ENCODE measurements around the gene BOC.

BOC gene

GRCh38 chr3:113277941-113278598 lies 66.7 kb downstream of the BOC start:
- Mint-ChIP-seq H3K27me3 (no peaks in the 10 kb centered on the region), H3K27ac (peak overlapping the region; percentile 26), H3K4me1 (peaks cover 31 to 33% of the 10 kb centered on the region in 2 donors), H3K9me3 (no peaks in the 10 kb centered on the region), H3K4me3 (no peak overlapping the region), H3K36me3 (no peaks in the 10 kb centered on the region)
- DNase-seq (no peak), ATAC-seq (replicated peaks) (no peak)

GRCh38 chr3:113278599-113278955 lies 67.2 kb downstream of the BOC start:
- Mint-ChIP-seq H3K4me3 (no peak overlapping the region), H3K4me1 (peaks cover 31 to 33% of the 10 kb centered on the region in 2 donors), H3K27ac (no peak overlapping the region), H3K27me3 (no peaks in the 10 kb centered on the region), H3K36me3 (no peaks in the 10 kb centered on the region), H3K9me3 (no peaks in the 10 kb centered on the region)
- no peak for DNase-seq
- no peak for ATAC-seq (replicated peaks)

- Mint-ChIP-seq H3K27me3 (no peaks in the 10 kb centered on the region), H3K9me3 (no peaks in the 10 kb centered on the region), H3K4me1 (peaks cover 31 to 33% of the 10 kb centered on the region in 2 donors), H3K36me3 (no peaks in the 10 kb centered on the region), H3K27ac (no peak overlapping the region), H3K4me3 (no peak overlapping the region)
- ATAC-seq (replicated peaks) (no peak), DNase-seq (no peak)
Observed at GRCh38 chr3:113279686-113280085, 68.3 kb downstream of the BOC start.

DNA sequence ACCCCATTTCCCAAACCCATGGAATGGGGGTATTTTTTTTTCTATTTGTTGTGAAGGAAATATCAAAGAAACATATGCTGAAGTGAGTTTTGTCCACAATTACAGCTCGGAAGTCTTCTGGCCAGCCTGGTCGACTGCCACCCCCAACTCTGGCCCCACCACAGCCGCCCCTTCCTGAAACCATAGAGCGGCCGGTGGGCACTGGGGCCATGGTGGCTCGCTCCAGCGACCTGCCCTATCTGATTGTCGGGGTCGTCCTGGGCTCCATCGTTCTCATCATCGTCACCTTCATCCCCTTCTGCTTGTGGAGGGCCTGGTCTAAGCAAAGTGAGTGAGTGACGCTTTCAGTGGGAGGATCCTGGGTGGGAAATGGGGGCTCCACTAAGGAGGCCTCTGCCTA lies 71.9 kb downstream of the BOC start:
- DNase-seq: no peak
- Mint-ChIP-seq H3K27ac (no peak overlapping the region), H3K36me3 (no peaks in the 10 kb centered on the region), H3K4me3 (no peak overlapping the region), H3K27me3 (no peaks in the 10 kb centered on the region), H3K9me3 (no peaks in the 10 kb centered on the region), H3K4me1 (peaks cover 10 to 11% of the 10 kb centered on the region in 2 donors)
- no peak for ATAC-seq (replicated peaks)

DNA sequence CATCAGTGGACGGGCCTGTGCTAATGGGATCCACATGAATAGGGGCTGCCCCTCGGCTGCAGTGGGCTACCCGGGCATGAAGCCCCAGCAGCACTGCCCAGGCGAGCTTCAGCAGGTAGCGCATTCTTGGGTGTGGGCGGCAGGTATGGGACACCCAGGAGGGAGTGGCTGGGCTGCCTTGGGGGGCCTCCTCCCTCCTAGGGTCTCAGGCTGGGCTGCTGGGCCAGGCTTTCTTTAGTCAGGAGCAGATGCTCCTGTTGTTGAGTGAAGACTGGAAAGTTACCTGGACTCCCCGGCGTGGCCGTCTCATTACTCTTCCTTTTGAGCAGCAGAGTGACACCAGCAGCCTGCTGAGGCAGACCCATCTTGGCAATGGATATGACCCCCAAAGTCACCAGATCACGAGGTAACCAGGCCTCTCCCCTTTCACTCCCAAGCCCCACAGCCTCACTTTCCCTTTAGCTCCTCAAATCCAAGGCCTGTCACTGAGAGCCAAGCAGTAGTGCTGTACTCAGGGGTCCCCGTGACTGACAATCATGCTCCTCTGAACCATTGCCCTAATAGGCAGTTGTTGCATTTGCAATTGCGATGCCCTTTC lies 73.2 kb downstream of the BOC start:
- H3K27me3 Mint-ChIP-seq: no peaks in the 10 kb centered on the region
- no peaks in the 10 kb centered on the region for H3K9me3 Mint-ChIP-seq
- DNase-seq (no peak), ATAC-seq (replicated peaks) (no peak)
- H3K36me3 Mint-ChIP-seq: no peaks in the 10 kb centered on the region
- H3K4me1 Mint-ChIP-seq: peaks cover 6 to 7% of the 10 kb centered on the region in 2 donors
- H3K4me3 Mint-ChIP-seq: no peak overlapping the region
- no peak overlapping the region for H3K27ac Mint-ChIP-seq

- Mint-ChIP-seq H3K4me3 (no peak overlapping the region), H3K27me3 (no peaks in the 10 kb centered on the region), H3K27ac (no peak overlapping the region), H3K4me1 (peaks cover 6 to 7% of the 10 kb centered on the region in 2 donors), H3K9me3 (no peaks in the 10 kb centered on the region), H3K36me3 (no peaks in the 10 kb centered on the region)
- ATAC-seq (replicated peaks) (no peak), DNase-seq (no peak)
Observed at GRCh38 chr3:113285226-113285625, 73.9 kb downstream of the BOC start.

GRCh38 chr3:113285741-113286140 lies 74.4 kb downstream of the BOC start:
- ATAC-seq (replicated peaks) (no peak), DNase-seq (no peak)
- Mint-ChIP-seq H3K36me3 (no peaks in the 10 kb centered on the region), H3K9me3 (no peaks in the 10 kb centered on the region), H3K27ac (no peak overlapping the region), H3K4me3 (no peak overlapping the region), H3K27me3 (no peaks in the 10 kb centered on the region), H3K4me1 (peaks cover 6 to 7% of the 10 kb centered on the region in 2 donors)

- no peak for ATAC-seq (replicated peaks)
- no peak for DNase-seq
- H3K4me1 Mint-ChIP-seq: peaks cover 4 to 7% of the 10 kb centered on the region in 2 donors
- no peak overlapping the region for H3K27ac Mint-ChIP-seq
- no peak overlapping the region for H3K4me3 Mint-ChIP-seq
- H3K9me3 Mint-ChIP-seq: no peaks in the 10 kb centered on the region
- no peaks in the 10 kb centered on the region for H3K36me3 Mint-ChIP-seq
- H3K27me3 Mint-ChIP-seq: no peaks in the 10 kb centered on the region
Observed at GRCh38 chr3:113286524-113286923, 75.2 kb downstream of the BOC start.

DNA sequence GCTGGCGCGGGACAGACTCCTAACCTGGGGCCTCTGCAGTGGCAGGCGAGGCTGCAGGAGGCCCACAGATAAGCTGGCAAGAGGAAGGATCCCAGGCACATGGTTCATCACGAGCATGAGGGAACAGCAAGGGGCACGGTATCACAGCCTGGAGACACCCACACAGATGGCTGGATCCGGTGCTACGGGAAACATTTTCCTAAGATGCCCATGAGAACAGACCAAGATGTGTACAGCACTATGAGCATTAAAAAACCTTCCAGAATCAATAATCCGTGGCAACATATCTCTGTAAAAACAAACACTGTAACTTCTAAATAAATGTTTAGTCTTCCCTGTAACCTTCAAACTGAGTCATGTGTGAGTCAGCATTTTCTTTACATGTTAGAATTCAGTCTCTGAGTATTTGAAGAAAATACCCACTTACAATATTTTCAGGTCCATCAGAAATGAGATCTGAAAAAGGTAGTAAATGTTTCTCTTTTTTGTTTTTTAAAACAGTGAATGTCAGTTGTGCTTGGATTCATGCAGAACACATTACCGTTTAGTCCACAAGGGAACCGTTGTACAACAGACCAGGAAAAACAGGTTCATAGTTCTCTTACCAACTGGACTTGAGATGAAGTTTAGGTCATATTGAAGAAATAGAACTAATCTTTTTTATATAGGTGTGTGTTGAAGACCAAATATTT lies 75.9 kb downstream of the BOC start:
- Mint-ChIP-seq H3K4me3 (no peak overlapping the region), H3K36me3 (no peaks in the 10 kb centered on the region), H3K27me3 (no peaks in the 10 kb centered on the region), H3K27ac (peak overlapping the region; percentile 33), H3K9me3 (no peaks in the 10 kb centered on the region), H3K4me1 (peaks cover 4 to 7% of the 10 kb centered on the region in 2 donors)
- no peak for DNase-seq
- ATAC-seq (replicated peaks): no peak

DNA sequence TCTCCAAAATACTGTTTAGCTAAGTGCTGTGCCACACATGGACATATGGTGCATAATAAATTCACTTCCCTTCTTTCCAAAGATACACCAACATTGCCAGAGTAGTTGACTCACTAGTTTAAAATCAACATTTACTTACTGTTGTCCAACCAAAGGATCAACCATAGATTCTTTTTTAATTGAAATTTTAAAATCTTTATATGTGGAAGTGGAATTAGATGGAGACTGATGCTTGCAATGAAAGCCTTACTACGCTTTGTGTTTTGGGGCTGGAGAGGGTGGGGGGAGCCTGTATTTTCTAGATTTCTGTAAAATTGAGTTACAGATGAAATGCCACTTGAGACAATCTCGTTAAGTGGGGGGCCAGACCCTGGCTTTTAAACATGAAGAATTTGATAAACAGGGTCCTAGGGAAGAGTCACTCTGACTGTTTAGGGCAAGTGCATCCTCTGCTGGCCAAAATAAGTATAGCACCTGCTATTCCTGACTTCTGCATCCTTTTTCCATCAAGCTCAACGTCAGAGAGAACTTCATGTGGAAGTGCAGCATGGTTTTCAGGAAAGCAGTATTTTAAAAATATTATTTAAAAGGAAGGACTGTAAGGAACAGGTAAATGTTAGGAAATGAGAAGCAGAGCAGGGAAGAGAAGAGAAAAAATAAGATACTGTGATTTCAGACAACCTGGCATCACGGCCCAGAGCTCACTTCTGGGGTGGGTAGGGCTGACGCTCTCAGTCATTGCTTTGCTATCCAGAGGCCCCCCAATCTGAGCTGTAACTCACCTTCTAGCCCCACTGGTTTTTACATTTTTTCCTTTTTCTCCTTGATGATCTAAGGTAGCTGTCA lies 76.7 kb downstream of the BOC start:
- Mint-ChIP-seq H3K4me1 (peaks cover 4 to 7% of the 10 kb centered on the region in 2 donors), H3K27me3 (no peaks in the 10 kb centered on the region), H3K27ac (no peak overlapping the region), H3K36me3 (no peaks in the 10 kb centered on the region), H3K4me3 (no peak overlapping the region), H3K9me3 (no peaks in the 10 kb centered on the region)
- DNase-seq (peak; percentile 20), ATAC-seq (replicated peaks) (peak in 1 of 2 donors; percentile 58)

GRCh38 chr3:113288881-113289280 lies 77.5 kb downstream of the BOC start:
- peaks cover 4 to 7% of the 10 kb centered on the region in 2 donors for H3K4me1 Mint-ChIP-seq
- H3K36me3 Mint-ChIP-seq: peaks cover 0 to 3% of the 10 kb centered on the region in 2 donors
- ATAC-seq (replicated peaks) (no peak), DNase-seq (no peak)
- no peaks in the 10 kb centered on the region for H3K9me3 Mint-ChIP-seq
- no peak overlapping the region for H3K4me3 Mint-ChIP-seq
- H3K27me3 Mint-ChIP-seq: no peaks in the 10 kb centered on the region
- no peak overlapping the region for H3K27ac Mint-ChIP-seq

GRCh38 chr3:113291572-113291971 lies 80.2 kb downstream of the BOC start:
- H3K27ac Mint-ChIP-seq: no peak overlapping the region
- DNase-seq: no peak
- H3K27me3 Mint-ChIP-seq: no peaks in the 10 kb centered on the region
- ATAC-seq (replicated peaks): no peak
- H3K9me3 Mint-ChIP-seq: peaks cover 0 to under 1% of the 10 kb centered on the region in 2 donors
- peaks cover 4 to 7% of the 10 kb centered on the region in 2 donors for H3K4me1 Mint-ChIP-seq
- peaks cover 3 to 6% of the 10 kb centered on the region in 2 donors for H3K36me3 Mint-ChIP-seq
- H3K4me3 Mint-ChIP-seq: no peak overlapping the region

DNA sequence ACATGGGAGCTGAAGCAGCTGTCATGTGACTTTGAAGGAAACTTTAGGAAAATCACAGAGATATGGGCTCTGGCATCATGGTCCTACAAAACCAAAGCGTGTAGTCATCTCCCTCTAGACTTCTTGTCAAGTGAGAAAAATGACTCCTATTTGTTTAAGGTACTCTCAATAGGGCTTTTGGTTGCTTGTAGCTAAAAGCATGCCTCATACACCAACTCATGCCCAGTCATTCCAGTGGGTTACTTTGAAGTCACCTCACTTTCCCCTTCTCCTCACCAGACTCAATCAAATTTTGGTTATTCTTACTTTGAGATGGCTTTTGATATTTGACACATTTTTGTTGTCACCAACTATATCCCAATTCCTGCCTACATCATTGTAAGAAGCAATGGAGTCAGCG lies 81.6 kb downstream of the BOC start:
- no peak for ATAC-seq (replicated peaks)
- H3K27ac Mint-ChIP-seq: no peak overlapping the region
- H3K9me3 Mint-ChIP-seq: peaks cover 0 to 1% of the 10 kb centered on the region in 2 donors
- no peaks in the 10 kb centered on the region for H3K4me1 Mint-ChIP-seq
- peaks cover 11 to 13% of the 10 kb centered on the region in 2 donors for H3K36me3 Mint-ChIP-seq
- no peak overlapping the region for H3K4me3 Mint-ChIP-seq
- H3K27me3 Mint-ChIP-seq: no peaks in the 10 kb centered on the region
- DNase-seq: no peak

DNA sequence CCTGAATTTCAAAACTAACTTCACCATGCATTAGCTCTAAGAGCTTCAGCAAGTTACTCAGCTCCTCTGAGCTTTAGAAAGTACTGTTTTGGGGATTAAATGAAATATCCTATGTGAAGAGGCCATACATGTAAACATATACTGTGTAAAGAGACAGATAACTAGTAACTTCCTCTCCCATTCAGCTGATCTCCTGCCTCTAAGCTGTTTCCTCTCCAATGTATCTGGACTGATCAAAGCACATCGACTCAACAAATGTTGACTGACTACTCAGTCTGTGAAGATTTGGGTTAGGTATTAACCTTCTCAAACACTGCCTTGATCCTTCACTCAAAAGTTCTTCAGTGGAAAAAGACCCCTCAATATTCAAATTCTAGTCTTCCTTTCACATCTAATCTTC lies 82.0 kb downstream of the BOC start:
- Mint-ChIP-seq H3K4me1 (no peaks in the 10 kb centered on the region), H3K27ac (no peak overlapping the region), H3K27me3 (no peaks in the 10 kb centered on the region), H3K9me3 (peaks cover 0 to 1% of the 10 kb centered on the region in 2 donors), H3K4me3 (no peak overlapping the region), H3K36me3 (peaks cover 11 to 13% of the 10 kb centered on the region in 2 donors)
- ATAC-seq (replicated peaks) (no peak), DNase-seq (no peak)

Measured in stimulated activated naive B cell treated with anti-CD40 and anti-IgM and Interleukin-4, amounts not matched to agents 10 μg/mL and 1 μg/mL and 100 μg/mL, for 72 hours (primary cell).